Measurements from ENCODE around the gene WDTC1. TPM values are rescaled to one million over a fixed set of nuclear protein-coding genes. Genes with fewer than 3 reads are reported as not detected.

WDTC1 gene
- total and polyA plus RNA-seq, 9 of the 15 experiments (the other 6 are each of a cell fraction or from before 2014, with no cell fraction given), result 0.18 to 32.3 (median 8.8) TPM

DNA sequence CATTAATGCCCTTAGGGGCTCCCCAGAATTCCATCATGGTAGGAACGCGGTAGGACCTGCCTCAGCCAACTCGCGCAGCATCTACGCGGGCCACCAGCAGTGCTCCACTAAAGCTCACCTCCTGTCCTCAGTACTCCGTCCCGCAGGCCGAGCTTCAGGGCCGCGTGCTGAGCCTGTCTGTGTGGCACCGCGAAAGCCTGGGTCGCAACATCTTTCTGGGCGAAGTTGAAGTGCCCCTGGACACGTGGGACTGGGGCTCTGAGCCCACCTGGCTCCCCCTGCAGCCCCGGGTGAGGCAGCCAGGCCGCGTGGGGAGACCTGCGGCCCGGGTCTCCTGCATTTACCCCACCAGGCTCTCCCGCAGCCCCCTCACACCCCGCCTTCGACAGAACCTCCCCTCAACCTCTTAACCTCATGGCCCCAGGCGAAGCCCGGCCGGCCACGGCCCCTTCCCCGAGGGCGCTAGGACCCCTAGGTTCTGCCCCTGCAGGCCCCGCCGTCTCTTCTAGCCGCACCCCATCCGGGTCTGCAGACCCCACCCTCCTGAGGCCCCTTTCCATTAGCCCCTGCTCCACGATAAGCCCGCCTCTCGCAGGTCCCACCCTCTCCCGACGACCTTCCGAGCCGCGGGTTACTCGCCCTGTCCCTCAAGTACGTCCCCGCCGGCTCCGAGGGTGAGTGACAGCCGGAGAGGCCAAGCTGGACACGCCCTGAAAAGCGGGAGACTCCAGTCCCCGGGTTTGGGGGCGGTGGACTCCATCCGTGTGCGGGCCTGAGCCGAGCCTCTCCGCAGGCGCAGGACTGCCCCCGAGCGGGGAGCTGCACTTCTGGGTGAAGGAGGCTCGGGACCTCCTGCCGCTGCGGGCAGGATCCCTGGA, 116.5 kb downstream of the WDTC1 start (continued):
- TF ChIP-seq MTA3 (IDR thresholded peaks at IDR 0.05; ENCODE audit: borderline replicate concordance), result no peak; the same call in 1 of the 2 replicates
- TF ChIP-seq, protein P1, sequence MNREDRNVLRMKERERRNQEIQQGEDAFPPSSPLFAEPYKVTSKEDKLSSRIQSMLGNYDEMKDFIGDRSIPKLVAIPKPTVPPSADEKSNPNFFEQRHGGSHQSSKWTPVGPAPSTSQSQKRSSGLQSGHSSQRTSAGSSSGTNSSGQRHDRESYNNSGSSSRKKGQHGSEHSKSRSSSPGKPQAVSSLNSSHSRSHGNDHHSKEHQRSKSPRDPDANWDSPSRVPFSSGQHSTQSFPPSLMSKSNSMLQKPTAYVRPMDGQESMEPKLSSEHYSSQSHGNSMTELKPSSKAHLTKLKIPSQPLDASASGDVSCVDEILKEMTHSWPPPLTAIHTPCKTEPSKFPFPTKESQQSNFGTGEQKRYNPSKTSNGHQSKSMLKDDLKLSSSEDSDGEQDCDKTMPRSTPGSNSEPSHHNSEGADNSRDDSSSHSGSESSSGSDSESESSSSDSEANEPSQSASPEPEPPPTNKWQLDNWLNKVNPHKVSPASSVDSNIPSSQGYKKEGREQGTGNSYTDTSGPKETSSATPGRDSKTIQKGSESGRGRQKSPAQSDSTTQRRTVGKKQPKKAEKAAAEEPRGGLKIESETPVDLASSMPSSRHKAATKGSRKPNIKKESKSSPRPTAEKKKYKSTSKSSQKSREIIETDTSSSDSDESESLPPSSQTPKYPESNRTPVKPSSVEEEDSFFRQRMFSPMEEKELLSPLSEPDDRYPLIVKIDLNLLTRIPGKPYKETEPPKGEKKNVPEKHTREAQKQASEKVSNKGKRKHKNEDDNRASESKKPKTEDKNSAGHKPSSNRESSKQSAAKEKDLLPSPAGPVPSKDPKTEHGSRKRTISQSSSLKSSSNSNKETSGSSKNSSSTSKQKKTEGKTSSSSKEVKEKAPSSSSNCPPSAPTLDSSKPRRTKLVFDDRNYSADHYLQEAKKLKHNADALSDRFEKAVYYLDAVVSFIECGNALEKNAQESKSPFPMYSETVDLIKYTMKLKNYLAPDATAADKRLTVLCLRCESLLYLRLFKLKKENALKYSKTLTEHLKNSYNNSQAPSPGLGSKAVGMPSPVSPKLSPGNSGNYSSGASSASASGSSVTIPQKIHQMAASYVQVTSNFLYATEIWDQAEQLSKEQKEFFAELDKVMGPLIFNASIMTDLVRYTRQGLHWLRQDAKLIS (CRISPR knock-in tag; IDR thresholded peaks at IDR 0.05), result no peak
- TF ChIP-seq, protein P2, sequence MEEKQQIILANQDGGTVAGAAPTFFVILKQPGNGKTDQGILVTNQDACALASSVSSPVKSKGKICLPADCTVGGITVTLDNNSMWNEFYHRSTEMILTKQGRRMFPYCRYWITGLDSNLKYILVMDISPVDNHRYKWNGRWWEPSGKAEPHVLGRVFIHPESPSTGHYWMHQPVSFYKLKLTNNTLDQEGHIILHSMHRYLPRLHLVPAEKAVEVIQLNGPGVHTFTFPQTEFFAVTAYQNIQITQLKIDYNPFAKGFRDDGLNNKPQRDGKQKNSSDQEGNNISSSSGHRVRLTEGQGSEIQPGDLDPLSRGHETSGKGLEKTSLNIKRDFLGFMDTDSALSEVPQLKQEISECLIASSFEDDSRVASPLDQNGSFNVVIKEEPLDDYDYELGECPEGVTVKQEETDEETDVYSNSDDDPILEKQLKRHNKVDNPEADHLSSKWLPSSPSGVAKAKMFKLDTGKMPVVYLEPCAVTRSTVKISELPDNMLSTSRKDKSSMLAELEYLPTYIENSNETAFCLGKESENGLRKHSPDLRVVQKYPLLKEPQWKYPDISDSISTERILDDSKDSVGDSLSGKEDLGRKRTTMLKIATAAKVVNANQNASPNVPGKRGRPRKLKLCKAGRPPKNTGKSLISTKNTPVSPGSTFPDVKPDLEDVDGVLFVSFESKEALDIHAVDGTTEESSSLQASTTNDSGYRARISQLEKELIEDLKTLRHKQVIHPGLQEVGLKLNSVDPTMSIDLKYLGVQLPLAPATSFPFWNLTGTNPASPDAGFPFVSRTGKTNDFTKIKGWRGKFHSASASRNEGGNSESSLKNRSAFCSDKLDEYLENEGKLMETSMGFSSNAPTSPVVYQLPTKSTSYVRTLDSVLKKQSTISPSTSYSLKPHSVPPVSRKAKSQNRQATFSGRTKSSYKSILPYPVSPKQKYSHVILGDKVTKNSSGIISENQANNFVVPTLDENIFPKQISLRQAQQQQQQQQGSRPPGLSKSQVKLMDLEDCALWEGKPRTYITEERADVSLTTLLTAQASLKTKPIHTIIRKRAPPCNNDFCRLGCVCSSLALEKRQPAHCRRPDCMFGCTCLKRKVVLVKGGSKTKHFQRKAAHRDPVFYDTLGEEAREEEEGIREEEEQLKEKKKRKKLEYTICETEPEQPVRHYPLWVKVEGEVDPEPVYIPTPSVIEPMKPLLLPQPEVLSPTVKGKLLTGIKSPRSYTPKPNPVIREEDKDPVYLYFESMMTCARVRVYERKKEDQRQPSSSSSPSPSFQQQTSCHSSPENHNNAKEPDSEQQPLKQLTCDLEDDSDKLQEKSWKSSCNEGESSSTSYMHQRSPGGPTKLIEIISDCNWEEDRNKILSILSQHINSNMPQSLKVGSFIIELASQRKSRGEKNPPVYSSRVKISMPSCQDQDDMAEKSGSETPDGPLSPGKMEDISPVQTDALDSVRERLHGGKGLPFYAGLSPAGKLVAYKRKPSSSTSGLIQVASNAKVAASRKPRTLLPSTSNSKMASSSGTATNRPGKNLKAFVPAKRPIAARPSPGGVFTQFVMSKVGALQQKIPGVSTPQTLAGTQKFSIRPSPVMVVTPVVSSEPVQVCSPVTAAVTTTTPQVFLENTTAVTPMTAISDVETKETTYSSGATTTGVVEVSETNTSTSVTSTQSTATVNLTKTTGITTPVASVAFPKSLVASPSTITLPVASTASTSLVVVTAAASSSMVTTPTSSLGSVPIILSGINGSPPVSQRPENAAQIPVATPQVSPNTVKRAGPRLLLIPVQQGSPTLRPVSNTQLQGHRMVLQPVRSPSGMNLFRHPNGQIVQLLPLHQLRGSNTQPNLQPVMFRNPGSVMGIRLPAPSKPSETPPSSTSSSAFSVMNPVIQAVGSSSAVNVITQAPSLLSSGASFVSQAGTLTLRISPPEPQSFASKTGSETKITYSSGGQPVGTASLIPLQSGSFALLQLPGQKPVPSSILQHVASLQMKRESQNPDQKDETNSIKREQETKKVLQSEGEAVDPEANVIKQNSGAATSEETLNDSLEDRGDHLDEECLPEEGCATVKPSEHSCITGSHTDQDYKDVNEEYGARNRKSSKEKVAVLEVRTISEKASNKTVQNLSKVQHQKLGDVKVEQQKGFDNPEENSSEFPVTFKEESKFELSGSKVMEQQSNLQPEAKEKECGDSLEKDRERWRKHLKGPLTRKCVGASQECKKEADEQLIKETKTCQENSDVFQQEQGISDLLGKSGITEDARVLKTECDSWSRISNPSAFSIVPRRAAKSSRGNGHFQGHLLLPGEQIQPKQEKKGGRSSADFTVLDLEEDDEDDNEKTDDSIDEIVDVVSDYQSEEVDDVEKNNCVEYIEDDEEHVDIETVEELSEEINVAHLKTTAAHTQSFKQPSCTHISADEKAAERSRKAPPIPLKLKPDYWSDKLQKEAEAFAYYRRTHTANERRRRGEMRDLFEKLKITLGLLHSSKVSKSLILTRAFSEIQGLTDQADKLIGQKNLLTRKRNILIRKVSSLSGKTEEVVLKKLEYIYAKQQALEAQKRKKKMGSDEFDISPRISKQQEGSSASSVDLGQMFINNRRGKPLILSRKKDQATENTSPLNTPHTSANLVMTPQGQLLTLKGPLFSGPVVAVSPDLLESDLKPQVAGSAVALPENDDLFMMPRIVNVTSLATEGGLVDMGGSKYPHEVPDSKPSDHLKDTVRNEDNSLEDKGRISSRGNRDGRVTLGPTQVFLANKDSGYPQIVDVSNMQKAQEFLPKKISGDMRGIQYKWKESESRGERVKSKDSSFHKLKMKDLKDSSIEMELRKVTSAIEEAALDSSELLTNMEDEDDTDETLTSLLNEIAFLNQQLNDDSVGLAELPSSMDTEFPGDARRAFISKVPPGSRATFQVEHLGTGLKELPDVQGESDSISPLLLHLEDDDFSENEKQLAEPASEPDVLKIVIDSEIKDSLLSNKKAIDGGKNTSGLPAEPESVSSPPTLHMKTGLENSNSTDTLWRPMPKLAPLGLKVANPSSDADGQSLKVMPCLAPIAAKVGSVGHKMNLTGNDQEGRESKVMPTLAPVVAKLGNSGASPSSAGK (IDR thresholded peaks at IDR 0.05), result peak; percentile 79
- no peak for TF ChIP-seq RFX5 (IDR thresholded peaks at IDR 0.05; ENCODE audit: low read depth, low read length)
- TF ChIP-seq ZNF140 (CRISPR knock-in tag; IDR thresholded peaks at IDR 0.05), result no peak
- no peak for TF ChIP-seq TFAM (CRISPR knock-in tag; conservative IDR thresholded peaks at IDR 0.05)
- TF ChIP-seq MYC (IDR thresholded peaks at IDR 0.05; ENCODE audit: low read depth, low read length), result no peak
- TF ChIP-seq MYC (CRISPR knock-in tag; IDR thresholded peaks at IDR 0.05; ENCODE audit: borderline replicate concordance, low read depth), result no peak
- TF ChIP-seq RBM34 (IDR thresholded peaks at IDR 0.05; ENCODE audit: borderline replicate concordance, insufficient read depth, low read length), result no peak
- TF ChIP-seq, protein P3, sequence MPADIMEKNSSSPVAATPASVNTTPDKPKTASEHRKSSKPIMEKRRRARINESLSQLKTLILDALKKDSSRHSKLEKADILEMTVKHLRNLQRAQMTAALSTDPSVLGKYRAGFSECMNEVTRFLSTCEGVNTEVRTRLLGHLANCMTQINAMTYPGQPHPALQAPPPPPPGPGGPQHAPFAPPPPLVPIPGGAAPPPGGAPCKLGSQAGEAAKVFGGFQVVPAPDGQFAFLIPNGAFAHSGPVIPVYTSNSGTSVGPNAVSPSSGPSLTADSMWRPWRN (IDR thresholded peaks at IDR 0.05; ENCODE audit: low read depth), result no peak
- TF ChIP-seq BCL6 (CRISPR knock-in tag; IDR thresholded peaks at IDR 0.05), result no peak

Measured in K562 (cell line).